Upper lobe of right lung (tissue), 1 donor: ENCODE data around the gene LRFN4. TPM values are rescaled to one million over a fixed set of nuclear protein-coding genes. Genes with fewer than 3 reads are reported as not detected.

Experiments used
- ATAC-seq: fragments of 200-7000 bp; cut with Tn5 transposase; one replicate; pipeline ENCODE4 v1.9.1; 2020; ENCODE audit warnings: mild to moderate bottlenecking, moderate library complexity
- DNase-seq: peaks from one replicate; pipeline ENCODE4 v3.0.0-alpha.2; 2020
- H3K27ac ChIP-seq: fragments of 200-600 bp; one replicate; pipeline ENCODE4 v1.8.0; 2022
- H3K27me3 ChIP-seq: fragments of 200-600 bp; one replicate; pipeline ENCODE4 v1.8.0; 2022; ENCODE audit warnings: mild to moderate bottlenecking
- H3K36me3 ChIP-seq: fragments of 200-600 bp; one replicate; pipeline ENCODE4 v1.8.0; 2022
- H3K4me1 ChIP-seq: fragments of 200-600 bp; one replicate; pipeline ENCODE4 v1.8.0; 2022
- H3K4me3 ChIP-seq: fragments of 200-600 bp; one replicate; pipeline ENCODE4 v1.8.0; 2022; ENCODE audit warnings: mild to moderate bottlenecking
- H3K9me3 ChIP-seq: fragments of 200-600 bp; one replicate; pipeline ENCODE4 v1.8.0; 2022
- intact Hi-C: fragments of 100-400 bp; cut with DNase I; formaldehyde crosslinking; loops from one replicate; pipeline ENCODE4 v1.11.0; 2022
- total RNA-seq: library from RNA; stranded (reverse); fragmentation: NEBNext Ultra II Directional; extraction: Animal tissue kit (Norgen Biotek cat#: 25700); gene quantifications from one replicate; pipeline ENCODE4 v1.2.1, GENCODE V29; 2021
- TF ChIP-seq, protein P1 (sequence below): fragments of 200-600 bp; IDR thresholded peaks from one replicate; pipeline ENCODE4 v1.8.0; 2022; ENCODE audit warnings: antibody characterized with exemption
- donor health status: DM: no; HTN: yes; CAD: no; lungs with severe emphysema.

The LRFN4 gene
- total RNA-seq, 1 donor from 2014 or later = 14.0 TPM

DNA sequence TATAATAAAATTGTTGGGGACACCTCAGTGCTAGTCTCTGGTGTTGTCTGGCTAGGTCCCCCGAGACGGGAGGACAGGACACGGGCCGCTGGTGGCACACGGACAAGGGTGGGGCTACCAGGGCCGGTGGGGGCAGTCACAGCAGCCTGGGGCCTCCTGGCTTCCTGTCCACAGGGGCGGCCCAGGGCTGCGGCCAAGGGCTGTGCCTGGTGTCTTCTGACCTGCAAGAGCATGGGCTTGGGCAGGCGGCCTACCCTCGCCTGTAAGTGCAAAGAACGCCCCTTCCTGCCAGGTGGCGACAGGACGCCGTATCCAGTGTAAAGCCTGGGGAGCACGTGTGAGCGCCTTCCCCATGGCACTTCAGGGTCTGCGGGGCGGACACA, 3.6 kb downstream of the LRFN4 start:
- Histone ChIP-seq H3K27ac (no peak overlapping the region), H3K36me3 (no peaks in the 10 kb centered on the region), H3K4me3 (no peak overlapping the region), H3K4me1 (peaks cover 4% of the 10 kb centered on the region), H3K27me3 (no peaks in the 10 kb centered on the region), H3K9me3 (no peaks in the 10 kb centered on the region)
- DNase-seq = no peak
- intact Hi-C loops = no loop called here
- no peak for ATAC-seq
- TF ChIP-seq, protein P1, sequence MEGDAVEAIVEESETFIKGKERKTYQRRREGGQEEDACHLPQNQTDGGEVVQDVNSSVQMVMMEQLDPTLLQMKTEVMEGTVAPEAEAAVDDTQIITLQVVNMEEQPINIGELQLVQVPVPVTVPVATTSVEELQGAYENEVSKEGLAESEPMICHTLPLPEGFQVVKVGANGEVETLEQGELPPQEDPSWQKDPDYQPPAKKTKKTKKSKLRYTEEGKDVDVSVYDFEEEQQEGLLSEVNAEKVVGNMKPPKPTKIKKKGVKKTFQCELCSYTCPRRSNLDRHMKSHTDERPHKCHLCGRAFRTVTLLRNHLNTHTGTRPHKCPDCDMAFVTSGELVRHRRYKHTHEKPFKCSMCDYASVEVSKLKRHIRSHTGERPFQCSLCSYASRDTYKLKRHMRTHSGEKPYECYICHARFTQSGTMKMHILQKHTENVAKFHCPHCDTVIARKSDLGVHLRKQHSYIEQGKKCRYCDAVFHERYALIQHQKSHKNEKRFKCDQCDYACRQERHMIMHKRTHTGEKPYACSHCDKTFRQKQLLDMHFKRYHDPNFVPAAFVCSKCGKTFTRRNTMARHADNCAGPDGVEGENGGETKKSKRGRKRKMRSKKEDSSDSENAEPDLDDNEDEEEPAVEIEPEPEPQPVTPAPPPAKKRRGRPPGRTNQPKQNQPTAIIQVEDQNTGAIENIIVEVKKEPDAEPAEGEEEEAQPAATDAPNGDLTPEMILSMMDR = no peak

DNA sequence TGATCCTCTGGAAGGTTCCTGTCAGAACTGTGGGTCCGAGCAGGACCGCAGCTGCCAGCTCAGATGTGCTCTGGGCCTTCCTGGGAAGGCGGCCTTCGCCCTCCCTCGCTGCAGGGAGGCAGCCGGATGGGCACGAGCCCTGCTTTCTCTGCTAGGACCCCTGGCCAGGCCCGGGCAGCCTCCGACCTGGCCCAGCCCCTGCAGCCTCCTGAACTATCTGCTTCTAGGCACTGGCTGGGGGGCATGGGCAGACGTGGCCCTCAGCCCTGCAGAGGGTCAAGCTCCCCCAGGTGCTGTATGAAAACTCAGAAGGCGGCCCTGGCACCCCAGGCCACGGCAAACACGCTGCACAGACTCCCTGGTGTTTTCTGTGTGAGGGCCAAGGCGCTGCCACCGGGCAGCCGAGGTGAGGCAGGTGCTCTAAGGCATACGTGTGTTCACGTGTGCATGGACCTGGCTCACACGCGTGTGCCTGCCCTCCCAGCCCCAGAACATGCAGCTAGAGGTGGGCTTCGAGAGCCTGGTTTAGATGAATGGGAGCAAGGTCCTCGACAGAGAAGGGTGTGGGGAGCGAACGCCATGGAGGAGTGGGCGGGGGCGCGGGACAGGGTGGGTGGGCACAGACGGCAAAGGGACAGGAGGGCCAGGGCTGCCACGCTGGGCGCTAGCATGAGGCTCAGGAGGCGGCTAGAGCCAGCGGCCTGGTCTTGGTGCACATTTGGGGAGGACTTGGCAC, 4.3 kb downstream of the LRFN4 start:
- H3K27ac ChIP-seq = no peak overlapping the region
- H3K9me3 ChIP-seq = no peaks in the 10 kb centered on the region
- no peak for ATAC-seq
- no peaks in the 10 kb centered on the region for H3K4me1 ChIP-seq
- intact Hi-C loops = no loop called here
- H3K36me3 ChIP-seq = no peaks in the 10 kb centered on the region
- no peak overlapping the region for H3K4me3 ChIP-seq
- DNase-seq = no peak
- TF ChIP-seq, protein P1 = no peak
- no peaks in the 10 kb centered on the region for H3K27me3 ChIP-seq

DNA sequence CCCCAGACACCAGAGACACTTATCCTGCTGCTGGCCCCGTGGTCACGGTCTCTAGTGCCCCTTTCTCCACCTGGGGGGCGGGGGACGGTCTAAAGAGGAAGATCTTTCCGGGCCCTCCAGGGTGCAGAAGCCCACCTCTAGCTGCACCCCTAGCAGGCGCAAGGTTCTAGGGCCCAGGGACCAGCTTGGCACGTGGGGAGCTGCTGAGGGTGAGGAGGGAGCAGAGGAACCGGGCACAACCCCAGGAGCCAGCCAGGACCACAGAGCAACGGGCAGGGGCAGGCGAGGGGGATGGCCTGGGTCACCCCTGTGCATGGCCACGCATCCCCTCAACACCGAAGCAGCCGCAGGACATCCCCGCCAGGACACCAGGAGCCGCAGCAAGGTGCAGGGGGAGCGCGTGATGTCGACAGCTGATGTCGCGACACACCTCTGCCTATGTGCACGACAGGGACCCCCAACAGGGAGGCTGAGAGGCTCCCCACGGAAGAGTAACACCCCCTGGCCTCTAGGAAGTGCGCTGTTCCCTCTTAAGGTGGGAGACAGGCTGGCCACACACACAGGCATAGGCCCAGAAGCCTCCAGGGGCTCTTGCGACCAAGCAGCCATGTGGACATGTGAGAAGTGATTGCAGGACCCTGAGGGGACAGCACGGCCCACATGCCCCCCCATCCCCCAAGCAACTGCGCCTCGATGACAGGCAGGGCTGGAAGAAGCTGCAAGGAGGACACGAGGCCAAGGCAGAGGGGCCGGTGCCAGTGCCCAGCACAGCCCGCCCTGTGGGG, 5.1 kb downstream of the LRFN4 start:
- no peak overlapping the region for H3K4me3 ChIP-seq
- no peaks in the 10 kb centered on the region for H3K27me3 ChIP-seq
- TF ChIP-seq, protein P1 = no peak
- H3K36me3 ChIP-seq = no peaks in the 10 kb centered on the region
- intact Hi-C loops = no loop called here
- no peaks in the 10 kb centered on the region for H3K9me3 ChIP-seq
- H3K27ac ChIP-seq = no peak overlapping the region
- DNase-seq (no peak), ATAC-seq (no peak)
- H3K4me1 ChIP-seq = no peaks in the 10 kb centered on the region

DNA sequence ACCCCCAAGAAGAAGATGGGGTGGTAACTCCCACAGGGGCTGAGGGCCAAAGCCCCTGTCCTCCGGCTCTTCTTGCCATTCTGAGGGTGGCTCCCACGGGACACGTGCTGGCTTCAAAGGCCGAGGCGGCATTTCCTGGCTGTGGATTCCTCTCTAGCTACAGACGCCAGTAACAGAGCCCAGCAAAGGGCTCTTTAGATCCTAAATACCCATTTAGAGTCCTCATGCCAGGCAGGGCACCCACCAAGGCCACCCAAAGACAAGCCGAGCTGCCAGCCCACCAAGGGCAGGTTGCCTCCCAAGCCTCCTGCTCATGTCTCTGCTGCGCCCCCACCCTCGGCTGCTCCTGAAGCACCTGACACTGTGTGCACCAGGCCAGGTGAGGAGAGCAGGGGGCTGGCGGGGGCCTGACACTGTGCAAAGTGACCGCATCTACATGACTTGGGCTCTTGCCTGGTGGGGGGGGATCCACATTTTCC, 5.7 kb downstream of the LRFN4 start:
- no peaks in the 10 kb centered on the region for H3K27me3 ChIP-seq
- no peak overlapping the region for H3K4me3 ChIP-seq
- intact Hi-C loops = no loop called here
- H3K27ac ChIP-seq = no peak overlapping the region
- no peaks in the 10 kb centered on the region for H3K36me3 ChIP-seq
- ATAC-seq (no peak), DNase-seq (no peak)
- TF ChIP-seq, protein P1 = no peak
- H3K4me1 ChIP-seq = no peaks in the 10 kb centered on the region
- no peaks in the 10 kb centered on the region for H3K9me3 ChIP-seq

DNA sequence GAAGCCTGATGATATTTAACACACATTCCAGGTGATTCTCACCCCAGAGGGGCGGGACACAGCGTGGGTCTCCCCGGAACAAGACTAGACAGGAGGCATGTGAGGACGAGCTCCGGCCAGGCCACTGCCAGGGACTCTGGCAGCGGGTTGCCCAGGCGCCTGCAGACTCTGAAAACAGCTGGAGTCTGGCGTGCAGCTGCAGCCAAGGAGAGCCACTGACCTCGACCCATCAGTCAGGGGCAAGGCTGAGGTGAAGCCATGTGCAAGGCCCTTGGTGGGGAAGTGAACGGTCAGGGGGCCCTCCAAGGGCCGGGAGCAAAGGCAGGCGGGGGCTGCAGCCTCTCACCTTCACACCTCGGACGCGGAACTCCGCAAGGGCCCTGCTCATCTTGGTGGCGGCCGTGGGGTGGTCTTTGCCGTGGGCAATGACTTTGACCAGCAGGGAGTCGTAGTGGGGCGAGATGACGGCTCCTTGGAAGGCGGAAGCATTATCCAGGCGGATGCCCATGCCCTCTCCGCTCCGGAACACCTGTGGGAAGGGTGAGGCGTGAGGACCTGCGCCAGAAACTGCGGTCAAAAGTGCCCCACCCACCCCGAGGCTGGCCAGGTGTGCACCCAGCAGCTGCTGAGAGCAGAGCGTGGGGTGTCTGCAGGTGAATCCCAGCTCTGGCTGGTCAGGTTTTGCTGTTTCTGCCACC, 6.7 kb downstream of the LRFN4 start:
- no peak overlapping the region for H3K4me3 ChIP-seq
- TF ChIP-seq, protein P1 = no peak
- no peak for ATAC-seq
- no peaks in the 10 kb centered on the region for H3K36me3 ChIP-seq
- no peaks in the 10 kb centered on the region for H3K27me3 ChIP-seq
- no peaks in the 10 kb centered on the region for H3K9me3 ChIP-seq
- no peak overlapping the region for H3K27ac ChIP-seq
- DNase-seq = no peak
- H3K4me1 ChIP-seq = no peaks in the 10 kb centered on the region
- intact Hi-C loops = no loop called here
